H1 (cell line): ENCODE results near the gene MAGOHB. TPM values are rescaled to one million over a fixed set of nuclear protein-coding genes. Genes with fewer than 3 reads are reported as not detected.

Experiments
- CTCF ChIA-PET: fragments of 300-600 bp; sonication (Branson Sonifier 250); formaldehyde crosslinking; loops from one replicate; lab custom pipeline; 2021; ENCODE audit not compliant: partially characterized antibody; lab: Charles Lee
- POLR2A ChIA-PET: fragments of 300-600 bp; sonication (Branson Sonifier 250); formaldehyde crosslinking; loops from one replicate; lab custom pipeline; 2021; ENCODE audit warnings: inconsistent platforms; ENCODE audit not compliant: partially characterized antibody; lab: Charles Lee
- DNase-seq, 2 experiments: peaks; one replicate each; pipeline versions ENCODE4 v3.0.0 to v3.0.0-alpha.2; 2010 to 2022; ENCODE audit warnings: low spot score in 2 of 2, low read depth in 1 of 2, mixed read lengths in 1 of 2
- FAIRE-seq: peaks from 2 replicates; lab custom pipeline; 2011; peaks lifted over from hg19 to GRCh38; lab: Jason Lieb, UNC
- H2AFZ ChIP-seq: 2 replicates; pipeline ENCODE4 v1.8.1; 2012; ENCODE audit warnings: low read length, inconsistent platforms
- H2AK5ac ChIP-seq: 2 replicates; pipeline ENCODE4 v1.6.1; 2013; ENCODE audit warnings: low read depth, low read length
- H2BK120ac ChIP-seq: replicated peaks from 2 replicates; pipeline ENCODE3; 2013; ENCODE audit warnings: low read depth, low read length, inconsistent platforms
- H2BK12ac ChIP-seq: 2 replicates; pipeline ENCODE4 v1.6.1; 2013; ENCODE audit warnings: low read depth, low read length
- H2BK15ac ChIP-seq: 2 replicates; pipeline ENCODE4 v1.6.1; 2013; ENCODE audit warnings: low read length
- H2BK20ac ChIP-seq: 2 replicates; pipeline ENCODE4 v1.6.1; 2013; ENCODE audit warnings: low read length
- H2BK5ac ChIP-seq: 2 replicates; pipeline ENCODE4 v1.6.1; 2013; ENCODE audit warnings: low read depth, low read length
- H3K14ac ChIP-seq: 2 replicates; pipeline ENCODE4 v1.6.1; 2013; ENCODE audit warnings: inconsistent platforms; ENCODE audit not compliant: insufficient read length
- H3K18ac ChIP-seq: 2 replicates; pipeline ENCODE4 v1.6.1; 2013; ENCODE audit warnings: low read length; ENCODE audit errors: extremely low read depth
- H3K23ac ChIP-seq: 2 replicates; pipeline ENCODE4 v1.6.1; 2013; ENCODE audit warnings: inconsistent platforms; ENCODE audit not compliant: insufficient read length
- H3K23me2 ChIP-seq: 2 replicates; pipeline ENCODE4 v1.6.1; 2013; ENCODE audit warnings: low read depth, low read length
- H3K27ac ChIP-seq: 2 replicates; pipeline ENCODE4 v1.6.1; 2011; ENCODE audit warnings: low read depth, low read length, inconsistent platforms
- H3K27me3 ChIP-seq, 4 experiments: replicated peaks in 1 of 4; 1 replicate in 1 of 4; 2 replicates in 3 of 4; pipeline versions ENCODE4 v1.6.1 to v1.8.1; 2011 to 2013; ENCODE audit warnings: low read length in 3 of 4, mild to moderate bottlenecking in 3 of 4, inconsistent platforms in 2 of 4, mixed read lengths in 2 of 4, moderate library complexity in 1 of 4; ENCODE audit not compliant: control insufficient read depth in 3 of 4, insufficient read depth in 3 of 4; ENCODE audit errors: extremely low read depth in 1 of 4
- H3K36me3 ChIP-seq, 4 experiments: 2 replicates each; pipeline versions ENCODE4 v1.6.1 to v1.8.1; 2011 to 2013; ENCODE audit warnings: mild to moderate bottlenecking in 4 of 4, low read length in 3 of 4, moderate library complexity in 2 of 4, control low read depth in 1 of 4, inconsistent platforms in 1 of 4; ENCODE audit not compliant: insufficient read depth in 4 of 4, control insufficient read depth in 2 of 4
- H3K4ac ChIP-seq: replicated peaks from 2 replicates; pipeline ENCODE3; 2013; ENCODE audit warnings: low read length, low read depth, mixed read lengths, inconsistent platforms; ENCODE audit not compliant: insufficient read length
- H3K4me1 ChIP-seq, 4 experiments: replicated peaks in 1 of 4; 1 replicate in 1 of 4; 2 replicates in 3 of 4; pipeline versions ENCODE4 v1.6.1 to v1.8.1; 2011 to 2013; ENCODE audit warnings: low read length in 3 of 4, inconsistent platforms in 2 of 4, mixed read lengths in 1 of 4; ENCODE audit not compliant: insufficient read depth in 4 of 4, control insufficient read depth in 3 of 4
- H3K4me2 ChIP-seq, 2 experiments: 2 replicates each; pipeline versions ENCODE4 v1.6.1 to v1.8.1; 2011 to 2013; ENCODE audit warnings: low read depth in 2 of 2, low read length in 2 of 2, control low read depth in 1 of 2, inconsistent platforms in 1 of 2, mild to moderate bottlenecking in 1 of 2; ENCODE audit not compliant: insufficient read depth in 1 of 2
- H3K4me3 ChIP-seq, 4 experiments: fragments of 200-600, 300-600 bp in 1 of 4; sonication (generic), shearing (Covaris generic), sonication (Bioruptor Twin) in 1 of 4; 2 replicates each; pipeline versions ENCODE4 v1.5.1 to v1.8.1; 2011 to 2016; ENCODE audit warnings: low read length in 4 of 4, low read depth in 3 of 4, control low read depth in 2 of 4, inconsistent platforms in 2 of 4, mild to moderate bottlenecking in 2 of 4, mixed read lengths in 1 of 4, moderate library complexity in 1 of 4; ENCODE audit not compliant: insufficient read depth in 2 of 4; ENCODE audit errors: extremely low read depth in 1 of 4
- H3K56ac ChIP-seq: replicated peaks from 2 replicates; pipeline ENCODE3; 2013; ENCODE audit warnings: low read depth, mild to moderate bottlenecking, mixed read lengths, low read length, inconsistent platforms; ENCODE audit not compliant: insufficient read length
- H3K79me1 ChIP-seq: 2 replicates; pipeline ENCODE4 v1.6.1; 2013; ENCODE audit warnings: low read depth, low read length, control low read depth
- H3K79me2 ChIP-seq, 2 experiments: 2 replicates each; pipeline versions ENCODE4 v1.6.1 to v1.8.1; 2012 to 2013; ENCODE audit warnings: low read length in 2 of 2, mild to moderate bottlenecking in 2 of 2, inconsistent platforms in 1 of 2; ENCODE audit not compliant: insufficient read depth in 2 of 2, control insufficient read depth in 1 of 2
- H3K9ac ChIP-seq, 4 experiments: replicated peaks in 1 of 4; 1 replicate in 1 of 4; 2 replicates in 3 of 4; pipeline versions ENCODE4 v1.6.1 to v1.8.1; 2011 to 2013; ENCODE audit warnings: low read depth in 3 of 4, low read length in 3 of 4, control low read depth in 2 of 4, mild to moderate bottlenecking in 2 of 4, moderate library complexity in 2 of 4, inconsistent platforms in 1 of 4; ENCODE audit errors: extremely low read depth in 1 of 4
- H3K9me3 ChIP-seq, 2 experiments: 2 replicates each; pipeline versions ENCODE4 v1.6.1 to v1.8.1; 2012 to 2013; ENCODE audit warnings: mild to moderate bottlenecking in 2 of 2, moderate library complexity in 2 of 2, control low read depth in 1 of 2, inconsistent platforms in 1 of 2, low read depth in 1 of 2, low read length in 1 of 2, mixed read lengths in 1 of 2; ENCODE audit not compliant: insufficient read depth in 2 of 2
- H4K20me1 ChIP-seq, 2 experiments: replicated peaks in 1 of 2; 2 replicates each; pipeline versions ENCODE3 to v1.8.1; 2011 to 2013; ENCODE audit warnings: inconsistent platforms in 2 of 2, low read length in 2 of 2, mild to moderate bottlenecking in 1 of 2; ENCODE audit not compliant: insufficient read depth in 2 of 2, control insufficient read depth in 1 of 2
- H4K5ac ChIP-seq: 2 replicates; pipeline ENCODE4 v1.6.1; 2013; ENCODE audit warnings: low read length, low read depth, mixed read lengths, inconsistent platforms; ENCODE audit not compliant: insufficient read length
- H4K8ac ChIP-seq: 2 replicates; pipeline ENCODE4 v1.8.0; 2013; ENCODE audit warnings: mild to moderate bottlenecking, moderate library complexity, low read length, inconsistent platforms; ENCODE audit not compliant: insufficient read depth; ENCODE audit errors: extremely low read depth
- H4K91ac ChIP-seq: replicated peaks from 2 replicates; pipeline ENCODE3; 2013; ENCODE audit warnings: low read length, mixed read lengths, inconsistent platforms; ENCODE audit not compliant: insufficient read length
- BRCA1 ChIP-seq: IDR thresholded peaks from 2 replicates; pipeline ENCODE4 v1.6.1; 2012; ENCODE audit warnings: low read depth, low read length, improper control_type of control experiment
- CREB1 ChIP-seq: IDR thresholded peaks from 2 replicates; pipeline ENCODE4 v1.6.1; 2012; ENCODE audit warnings: inconsistent platforms
- EGR1 ChIP-seq: IDR thresholded peaks from 2 replicates; pipeline ENCODE4 v1.6.1; 2011; ENCODE audit warnings: low read depth, low read length, borderline replicate concordance
- JUN ChIP-seq: IDR thresholded peaks from 2 replicates; pipeline ENCODE4 v1.6.1; 2011; ENCODE audit warnings: low read depth, mild to moderate bottlenecking, improper control_type of control experiment, low read length
- MAFK ChIP-seq: IDR thresholded peaks from 2 replicates; pipeline ENCODE4 v1.6.1; 2012; ENCODE audit warnings: low read depth, mild to moderate bottlenecking, improper control_type of control experiment, low read length
- NRF1 ChIP-seq: IDR thresholded peaks from 2 replicates; pipeline ENCODE4 v1.6.1; 2011; ENCODE audit warnings: mild to moderate bottlenecking, low read depth, low read length, improper control_type of control experiment
- RNF2 ChIP-seq: fragments of 200-900, 300-1000 bp; sonication (generic); IDR thresholded peaks from 2 replicates; pipeline ENCODE4 v1.7.1; 2016; ENCODE audit warnings: borderline replicate concordance, low read depth, mild to moderate bottlenecking, antibody characterized with exemption, low read length; ENCODE audit not compliant: poor library complexity, severe bottlenecking; ENCODE audit errors: missing control alignments
- SAP30 ChIP-seq: fragments of 300-600 bp; sonication (generic); IDR thresholded peaks from 2 replicates; pipeline ENCODE4 v1.7.1; 2012; ENCODE audit warnings: low read length, moderate library complexity, mild to moderate bottlenecking, inconsistent platforms; ENCODE audit not compliant: insufficient read depth, insufficient replicate concordance
- SP4 ChIP-seq: IDR thresholded peaks from 2 replicates; pipeline ENCODE4 v1.6.1; 2012; ENCODE audit warnings: low read length, inconsistent platforms
- TEAD4 ChIP-seq: IDR thresholded peaks from 2 replicates; pipeline ENCODE4 v1.6.1; 2012; ENCODE audit warnings: low read depth, low read length, inconsistent platforms, mixed read lengths
- USF2 ChIP-seq: IDR thresholded peaks from 2 replicates; pipeline ENCODE4 v1.6.1; 2011; ENCODE audit warnings: low read length, improper control_type of control experiment
- whole genome bisulfite sequencing, 2 experiments: shearing (Covaris generic) in 1 of 2; methylation state at CpG; one replicate each; pipeline versions ENCODE4 v1.1.6 to v1.1.7; 2013 to 2015; ENCODE audit warnings: low lambda C conversion rate in 2 of 2, mixed read lengths in 2 of 2, inconsistent platforms in 1 of 2, low coverage in 1 of 2, missing lambda C conversion rate in 1 of 2; ENCODE audit not compliant: insufficient replicate concordance in 2 of 2, insufficient coverage in 1 of 2, insufficient read length in 1 of 2; ENCODE audit errors: extremely low coverage in 1 of 2, missing lambda C conversion rate in 1 of 2; 5-methylcytosine and 5-hydroxymethylcytosine counted together
- polyA plus RNA-seq, 7 experiments: library from polyadenylated mRNA; depleted of rRNA in 3 of 7; stranded (reverse) in 5 of 7; unstranded in 2 of 7; fragments of >200 nt in 5 of 7; fragments of 200-250 nt in 2 of 7; gene quantifications; 1 replicate in 5 of 7; 2 replicates in 1 of 7; 4 replicates in 1 of 7; pipeline versions ENCODE4 v1.2.1 to v1.2.3, GENCODE V29; 2011 to 2013; ENCODE audit warnings: missing spikeins in 2 of 7, mixed read lengths in 2 of 7
- total RNA-seq: library from RNA; stranded (reverse); fragmentation: NEBNext Ultra II Directional; extraction: Animal tissue kit (Norgen Biotek cat#: 25700); gene quantifications from 2 replicates; pipeline ENCODE4 v1.2.1, GENCODE V29; 2021
- TF ChIP-seq, protein P1 (sequence below): IDR thresholded peaks from 2 replicates; pipeline ENCODE4 v1.6.1; 2012; ENCODE audit warnings: low read length, inconsistent platforms

The MAGOHB gene
- total and polyA plus RNA-seq, 2 of the 8 experiments (the other 6 are each of a cell fraction or from before 2014, with no cell fraction given) = 21.5 to 53.7 TPM

GRCh38 chr12:10621278-10621677, 7.9 kb upstream of the MAGOHB start:
- 85% methylated on average over 1 of the region's 1 CpG; no CpG with 5 or more reads in 1 of the 2 experiments for WGBS, 2 experiments
- H3K4ac ChIP-seq = no peak overlapping the region
- DNase-seq = no peak
- TF ChIP-seq MAFK = no peak
- TF ChIP-seq RNF2 = no peak
- TF ChIP-seq CREB1 = no peak
- no peak for TF ChIP-seq SP4
- TF ChIP-seq EGR1 = no peak
- TF ChIP-seq USF2 = no peak
- no peak for TF ChIP-seq NRF1
- TF ChIP-seq BRCA1 = no peak
- no peak for TF ChIP-seq SAP30
- no peak for TF ChIP-seq JUN
- TF ChIP-seq, protein P1, sequence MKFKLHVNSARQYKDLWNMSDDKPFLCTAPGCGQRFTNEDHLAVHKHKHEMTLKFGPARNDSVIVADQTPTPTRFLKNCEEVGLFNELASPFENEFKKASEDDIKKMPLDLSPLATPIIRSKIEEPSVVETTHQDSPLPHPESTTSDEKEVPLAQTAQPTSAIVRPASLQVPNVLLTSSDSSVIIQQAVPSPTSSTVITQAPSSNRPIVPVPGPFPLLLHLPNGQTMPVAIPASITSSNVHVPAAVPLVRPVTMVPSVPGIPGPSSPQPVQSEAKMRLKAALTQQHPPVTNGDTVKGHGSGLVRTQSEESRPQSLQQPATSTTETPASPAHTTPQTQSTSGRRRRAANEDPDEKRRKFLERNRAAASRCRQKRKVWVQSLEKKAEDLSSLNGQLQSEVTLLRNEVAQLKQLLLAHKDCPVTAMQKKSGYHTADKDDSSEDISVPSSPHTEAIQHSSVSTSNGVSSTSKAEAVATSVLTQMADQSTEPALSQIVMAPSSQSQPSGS = no peak
- no peak for TF ChIP-seq TEAD4

More at GRCh38 chr12:10621278-10621677, 7.9 kb upstream of the MAGOHB start:
- H3K27ac ChIP-seq = no peak overlapping the region
- ChIA-PET CTCF (no interaction called here), POLR2A (no interaction called here)
- no peak overlapping the region for H3K4me2 ChIP-seq
- H3K14ac ChIP-seq = no peak overlapping the region
- no peaks in the 10 kb centered on the region for H3K27me3 ChIP-seq
- H3K79me2 ChIP-seq = no peaks in the 10 kb centered on the region
- H2BK12ac ChIP-seq = no peak overlapping the region
- H2AK5ac ChIP-seq = no peak overlapping the region
- no peak overlapping the region for H2BK15ac ChIP-seq
- H4K91ac ChIP-seq = no peak overlapping the region
- no peaks in the 10 kb centered on the region for H3K79me1 ChIP-seq
- no peaks in the 10 kb centered on the region for H3K9me3 ChIP-seq
- H2BK5ac ChIP-seq = no peak overlapping the region
- H3K36me3 ChIP-seq = no peaks in the 10 kb centered on the region
- no peak overlapping the region for H2AFZ ChIP-seq
- H4K20me1 ChIP-seq = no peaks in the 10 kb centered on the region
- no peak overlapping the region for H3K56ac ChIP-seq
- H2BK20ac ChIP-seq = no peak overlapping the region
- no peak overlapping the region for H4K5ac ChIP-seq
- no peaks in the 10 kb centered on the region for H3K4me1 ChIP-seq
- H3K18ac ChIP-seq = no peak overlapping the region
- H3K9ac ChIP-seq = no peak overlapping the region
- no peak for FAIRE-seq
- H4K8ac ChIP-seq = no peak overlapping the region
- no peak overlapping the region for H3K23ac ChIP-seq
- no peak overlapping the region for H2BK120ac ChIP-seq
- H3K23me2 ChIP-seq = no peaks in the 10 kb centered on the region
- no peak overlapping the region for H3K4me3 ChIP-seq
